Breast epithelium (tissue), 4 donors: ENCODE results near the gene ZMYND8. TPM values are rescaled to one million over a fixed set of nuclear protein-coding genes. Genes with fewer than 3 reads are reported as not detected.

Experiments
- DNase-seq, 2 donors: peaks; one replicate each; pipeline ENCODE4 v3.0.0-alpha.2; 2019; ENCODE audit warnings: low spot score in 2 of 2
- H3K27ac ChIP-seq, 2 donors: fragments of 200-600 bp; sonication (generic) in 1 of 2; one replicate each; pipeline ENCODE4 v1.5.1; 2016 to 2019; ENCODE audit warnings: mild to moderate bottlenecking in 1 of 2
- H3K27me3 ChIP-seq, 2 donors: fragments of 200-600 bp; sonication (generic) in 1 of 2; one replicate each; pipeline versions ENCODE4 v1.5.1 to v1.6.0; 2017 to 2019; ENCODE audit warnings: control low read depth in 1 of 2, mild to moderate bottlenecking in 1 of 2
- H3K36me3 ChIP-seq: fragments of 200-600 bp; one replicate; pipeline ENCODE4 v1.5.1; 2019
- H3K4me1 ChIP-seq, 2 donors: fragments of 200-600 bp; sonication (generic); one replicate each; pipeline ENCODE4 v1.5.1; 2016 to 2019; ENCODE audit warnings: control low read depth in 1 of 2
- H3K4me3 ChIP-seq, 3 donors: fragments of 200-600 bp; sonication (generic); 1 replicate in 2 of 3; 2 replicates in 1 of 3; pipeline ENCODE4 v1.5.1; 2016 to 2019; ENCODE audit warnings: mild to moderate bottlenecking in 3 of 3, moderate library complexity in 2 of 3
- H3K9me3 ChIP-seq, 2 donors: fragments of 200-600 bp; sonication (generic) in 1 of 2; one replicate each; pipeline ENCODE4 v1.5.1; 2016 to 2019; ENCODE audit warnings: control low read depth in 1 of 2
- CTCF ChIP-seq, 3 donors: fragments of 450-650 bp; IDR thresholded peaks; one replicate each; pipeline ENCODE4 v1.5.1; 2016 to 2017; ENCODE audit warnings: antibody characterized with exemption in 3 of 3, mild to moderate bottlenecking in 3 of 3, moderate library complexity in 3 of 3
- POLR2A ChIP-seq: fragments of 450-650 bp; IDR thresholded peaks from one replicate; pipeline ENCODE4 v1.6.1; 2016; ENCODE audit warnings: antibody characterized with exemption, mild to moderate bottlenecking, moderate library complexity
- POLR2AphosphoS5 ChIP-seq, 3 donors: sonication (generic); formaldehyde crosslinking; IDR thresholded peaks; one replicate each; pipeline ENCODE4 v1.6.1; 2017; ENCODE audit warnings: antibody characterized with exemption in 3 of 3
- intact Hi-C: fragments of 100-400 bp; cut with DNase I; formaldehyde crosslinking; loops from one replicate; pipeline ENCODE4 v1.15.1; 2023; ENCODE audit warnings: low total_unique reads
- total RNA-seq, 3 donors: library from RNA; depleted of rRNA; stranded (reverse); fragments of >200 nt; gene quantifications; one replicate each; pipeline ENCODE4 v1.1.0, GENCODE V29; 2016

Gene ZMYND8
- total RNA-seq, 3 donors from 2014 or later = 40.6 to 47.7 (median 41.4) TPM

GRCh38 chr20:47357296-47358038, 968 bp upstream of the ZMYND8 start:
- TF ChIP-seq POLR2A (peak; percentile 53), CTCF (IDR thresholded peaks at IDR 0.05) (peak in 1 of 3 donors; percentile 6), POLR2AphosphoS5 (IDR thresholded peaks at IDR 0.05) (peak; percentile 81 to 90 (median 87))
- Histone ChIP-seq H3K4me3 (peak overlapping the region in 2 of 3 donors; percentile 30 to 55), H3K4me1 (peaks cover 40 to 74% of the 10 kb centered on the region in 2 donors), H3K27ac (peak overlapping the region; percentile 99 to 100), H3K27me3 (no peaks in the 10 kb centered on the region), H3K9me3 (no peaks in the 10 kb centered on the region), H3K36me3 (no peaks in the 10 kb centered on the region)
- intact Hi-C loops = loop anchor here (5.0 kb wide), 1 partner anchor 40 kb away; no protein-coding TSS in a partner anchor
- DNase-seq = peak; percentile 90 to 94

DNA sequence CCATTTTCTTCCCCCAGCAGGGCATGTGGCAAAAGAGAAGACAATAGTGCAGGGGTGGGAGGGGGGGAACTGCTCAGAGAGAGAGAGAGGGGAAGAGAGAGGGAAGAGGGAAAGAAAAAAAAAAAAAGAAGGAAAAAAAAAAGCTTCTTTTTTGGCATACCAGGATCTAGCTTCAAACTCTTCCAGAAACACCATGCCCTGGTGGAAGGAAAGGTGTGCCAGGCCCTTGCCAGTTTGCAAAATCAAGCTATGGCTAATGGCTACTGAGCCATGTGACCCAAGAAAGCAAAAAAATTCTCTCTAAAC, 326 bp downstream of the ZMYND8 start:
- peak overlapping the region in 2 of 3 donors; percentile 16 to 39 for H3K4me3 ChIP-seq
- TF ChIP-seq POLR2A (no peak), CTCF (IDR thresholded peaks at IDR 0.05) (no peak), POLR2AphosphoS5 (IDR thresholded peaks at IDR 0.05) (no peak)
- peak overlapping the region; percentile 99 to 100 for H3K27ac ChIP-seq
- DNase-seq = no peak
- no peaks in the 10 kb centered on the region for H3K27me3 ChIP-seq
- intact Hi-C loops = loop anchor here (5.0 kb wide), 1 partner anchor 39 kb away; no protein-coding TSS in a partner anchor
- H3K4me1 ChIP-seq = peaks cover 40 to 83% of the 10 kb centered on the region in 2 donors
- no peaks in the 10 kb centered on the region for H3K9me3 ChIP-seq
- no peaks in the 10 kb centered on the region for H3K36me3 ChIP-seq

DNA sequence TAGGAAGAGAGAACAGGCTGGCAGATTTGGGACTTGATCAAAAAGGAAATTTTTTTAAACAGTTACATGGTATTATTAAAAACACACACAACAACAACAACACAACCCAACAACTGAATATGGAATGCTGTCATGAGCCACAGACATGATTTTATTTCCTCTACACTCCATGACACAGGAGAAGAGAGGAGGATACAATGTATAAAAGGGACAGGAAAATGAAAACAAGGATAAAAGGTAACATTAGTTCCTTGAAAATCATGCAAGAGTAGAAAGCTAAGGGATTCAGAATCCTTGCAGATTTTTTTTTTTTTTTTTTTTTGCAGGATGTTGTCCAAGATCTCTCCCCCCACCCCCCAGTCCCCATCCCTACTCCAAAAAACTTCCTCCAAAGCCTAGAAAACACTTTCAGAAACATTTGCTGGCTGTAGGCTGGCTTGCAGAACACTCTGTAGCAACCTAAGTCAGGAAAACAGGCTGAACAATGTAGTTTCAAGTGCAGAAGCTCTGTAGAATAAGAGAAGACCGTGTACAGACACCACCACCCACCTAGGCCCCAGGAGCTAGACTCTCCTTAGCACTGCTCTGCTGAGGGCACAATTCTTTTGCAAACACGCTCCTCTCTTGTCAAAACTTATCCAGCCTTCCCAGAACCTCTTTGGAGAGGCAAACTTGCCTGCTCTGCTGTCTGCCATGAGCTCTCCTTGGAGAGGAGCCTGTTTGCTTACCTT, 845 bp downstream of the ZMYND8 start:
- no peaks in the 10 kb centered on the region for H3K9me3 ChIP-seq
- H3K27me3 ChIP-seq = no peaks in the 10 kb centered on the region
- H3K4me1 ChIP-seq = peaks cover 38 to 84% of the 10 kb centered on the region in 2 donors
- intact Hi-C loops = loop anchor here (5.0 kb wide), 1 partner anchor 38 kb away; no protein-coding TSS in a partner anchor
- H3K4me3 ChIP-seq = peak overlapping the region in 2 of 3 donors; percentile 16 to 39
- no peak for TF ChIP-seq POLR2A
- no peak for TF ChIP-seq POLR2AphosphoS5 (IDR thresholded peaks at IDR 0.05)
- no peak for TF ChIP-seq CTCF (IDR thresholded peaks at IDR 0.05)
- no peak for DNase-seq
- H3K36me3 ChIP-seq = no peaks in the 10 kb centered on the region
- H3K27ac ChIP-seq = peak overlapping the region; percentile 99 to 100

DNA sequence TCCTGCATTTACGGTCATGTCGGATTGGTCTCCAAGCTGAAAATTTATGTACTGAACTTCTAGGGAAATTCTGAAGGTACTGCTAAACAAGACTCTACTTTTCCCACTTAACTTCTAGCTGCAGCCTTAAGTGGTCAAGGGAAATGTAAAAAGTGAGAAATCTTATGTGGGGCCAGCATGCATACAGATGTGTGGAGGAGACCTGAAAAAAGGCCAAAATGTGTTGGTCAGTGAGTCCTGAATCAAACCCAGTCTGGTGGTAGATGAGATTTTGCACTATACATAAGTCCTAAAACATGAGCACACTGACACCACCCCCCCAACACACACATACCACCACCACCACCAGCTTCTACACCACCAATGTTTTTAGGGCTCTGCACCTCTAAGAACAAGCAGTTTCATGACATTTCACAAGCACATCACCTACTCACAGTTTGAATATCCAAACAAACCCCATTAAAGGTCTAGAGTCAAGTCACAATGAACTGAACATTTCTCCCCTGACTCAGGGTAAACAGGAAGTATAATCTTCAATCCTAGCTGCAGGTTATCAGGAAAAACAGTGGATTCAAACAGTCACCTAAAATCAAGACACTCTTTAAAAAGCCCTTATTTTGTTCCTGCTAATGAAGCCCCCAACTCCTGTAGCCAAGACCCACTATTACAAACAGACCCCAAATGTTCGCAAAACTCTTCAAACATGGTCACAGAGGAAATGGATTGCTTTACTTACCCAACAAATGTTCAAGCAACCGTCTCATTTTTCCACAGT, 1.6 kb downstream of the ZMYND8 start:
- Histone ChIP-seq H3K4me3 (peak overlapping the region in 2 of 3 donors; percentile 16 to 39), H3K4me1 (peaks cover 33 to 85% of the 10 kb centered on the region in 2 donors), H3K27ac (peak overlapping the region; percentile 99 to 100), H3K36me3 (no peaks in the 10 kb centered on the region), H3K27me3 (no peaks in the 10 kb centered on the region), H3K9me3 (no peaks in the 10 kb centered on the region)
- TF ChIP-seq POLR2A (no peak), CTCF (IDR thresholded peaks at IDR 0.05) (no peak), POLR2AphosphoS5 (IDR thresholded peaks at IDR 0.05) (no peak)
- no peak for DNase-seq
- intact Hi-C loops = loop anchor here (5.0 kb wide), 1 partner anchor 38 kb away; no protein-coding TSS in a partner anchor
